HG03280 (cell line): ENCODE data around the gene POGLUT3.

Experiments
- ATAC-seq: cut with Tn5 transposase; IDR thresholded peaks from one replicate; pipeline ENCODE4 v1.9.1; 2021; ENCODE audit warnings: mild to moderate bottlenecking, moderate library complexity; ENCODE audit not compliant: unreplicated experiment

Gene POGLUT3

DNA sequence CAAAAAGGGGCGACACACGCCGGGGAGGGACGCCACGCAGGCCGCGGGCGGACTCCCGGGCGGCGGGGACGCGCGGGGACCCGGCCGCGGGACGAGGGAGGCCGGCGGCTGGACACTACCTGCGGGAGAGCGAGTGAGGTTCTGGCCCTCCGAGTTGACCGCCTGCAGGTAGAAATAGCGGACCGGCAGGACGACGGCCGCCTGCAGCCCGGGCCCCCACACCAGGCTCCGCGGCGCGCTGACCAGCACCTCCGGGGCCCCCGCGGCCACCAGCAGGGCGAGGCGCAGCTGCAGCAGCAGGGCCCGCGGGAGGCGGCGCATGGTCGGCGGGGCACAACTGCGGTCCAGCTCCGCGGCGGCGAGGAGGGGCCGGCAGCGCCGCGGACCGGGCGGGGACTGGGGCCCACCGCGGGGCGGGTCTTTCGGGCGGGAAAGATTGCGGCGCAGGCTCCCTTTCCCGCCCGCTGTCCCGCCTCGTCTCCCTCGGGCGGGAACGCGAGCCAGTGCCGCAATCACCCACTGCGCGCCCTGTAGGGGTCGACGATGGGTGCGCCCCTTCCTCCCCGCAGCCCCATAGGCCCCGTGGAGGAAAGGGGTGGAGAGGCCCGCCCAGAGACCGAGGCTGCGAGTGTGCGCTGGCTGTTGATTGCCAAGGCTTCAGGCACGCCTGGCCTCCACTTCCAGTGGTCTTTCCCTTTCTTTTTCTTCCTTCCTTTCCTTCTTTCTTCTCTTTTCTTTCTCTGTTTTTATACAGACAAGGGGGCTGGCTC, at the start of gene POGLUT3:
TSS of gene POGLUT3 (minus strand) at position 339 of the 770 bp plus-strand sequence. CDS start at position 321, 18 bp downstream.
- peak; percentile 55 for ATAC-seq

- no peak for ATAC-seq
These were observed 47.8 kb upstream of the POGLUT3 start for GRCh38 chr11:108545909-108546501.

DNA sequence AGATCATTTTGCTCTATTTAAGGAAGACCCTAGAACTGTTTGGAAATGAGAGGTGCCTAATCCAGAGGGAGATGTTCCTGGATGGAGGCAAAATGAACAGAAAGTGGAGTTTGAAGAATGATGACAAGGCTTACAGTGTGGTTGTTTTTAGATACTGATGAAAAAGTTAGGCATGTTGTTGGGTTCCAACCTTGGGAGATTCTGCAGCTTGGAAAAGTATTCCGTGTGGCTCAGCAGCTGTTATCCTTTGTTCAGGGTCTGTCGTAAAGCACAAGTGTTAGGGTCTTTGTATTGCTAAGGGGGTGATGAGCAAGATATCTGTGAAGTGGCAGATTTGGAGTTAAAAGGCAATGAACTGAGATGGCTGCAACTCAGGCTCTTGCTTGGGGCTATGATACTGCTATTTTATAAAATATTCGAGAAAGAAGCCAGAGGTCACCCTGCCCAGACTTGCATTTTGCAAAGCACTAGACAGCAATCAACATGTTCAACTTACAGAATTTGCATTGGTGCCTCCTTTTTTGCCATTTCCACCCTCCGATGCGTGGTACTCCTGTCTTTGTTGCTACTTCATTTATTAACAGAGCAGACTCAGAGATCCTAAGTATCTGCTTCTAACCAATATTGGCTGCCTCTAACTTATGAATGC, 45.3 kb upstream of the POGLUT3 start:
- ATAC-seq = no peak

DNA sequence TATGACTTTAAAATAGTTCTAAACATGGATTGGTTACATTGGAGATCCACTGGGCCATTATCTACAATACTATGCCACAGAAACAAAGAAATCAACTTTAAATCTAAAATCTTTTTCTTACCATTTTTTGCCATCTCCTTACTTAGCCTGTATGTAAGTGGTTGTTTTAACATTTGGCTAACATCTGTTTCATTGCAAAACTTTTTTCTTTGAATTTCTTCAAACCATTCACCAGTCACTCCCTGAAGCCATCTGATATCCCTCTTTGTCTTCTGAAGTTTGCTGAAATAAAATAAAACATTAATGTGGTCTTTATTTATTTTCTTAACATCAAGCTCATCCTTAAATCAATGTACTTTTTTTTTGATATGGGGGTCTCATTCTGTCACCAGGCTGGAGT, 43.3 kb upstream of the POGLUT3 start:
- ATAC-seq = no peak

DNA sequence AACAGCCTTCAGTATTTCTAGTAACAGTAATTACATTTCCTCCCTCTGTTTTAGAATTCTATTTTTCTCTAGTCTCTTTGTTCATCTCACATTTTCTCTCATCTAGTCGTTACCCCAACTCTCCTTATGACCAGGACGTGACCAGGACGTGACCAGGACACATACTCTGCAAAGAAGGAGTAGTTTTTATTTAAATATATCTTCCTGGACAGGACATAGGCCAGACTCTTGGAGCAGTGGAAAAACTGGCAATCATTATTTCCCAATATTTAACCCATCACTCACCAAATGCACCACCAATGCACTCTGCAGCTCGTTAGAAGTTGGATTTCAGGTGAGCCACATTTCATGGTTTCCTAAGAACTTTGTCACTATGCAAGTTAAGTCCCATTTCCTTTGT, 40.3 kb upstream of the POGLUT3 start:
- no peak for ATAC-seq

DNA sequence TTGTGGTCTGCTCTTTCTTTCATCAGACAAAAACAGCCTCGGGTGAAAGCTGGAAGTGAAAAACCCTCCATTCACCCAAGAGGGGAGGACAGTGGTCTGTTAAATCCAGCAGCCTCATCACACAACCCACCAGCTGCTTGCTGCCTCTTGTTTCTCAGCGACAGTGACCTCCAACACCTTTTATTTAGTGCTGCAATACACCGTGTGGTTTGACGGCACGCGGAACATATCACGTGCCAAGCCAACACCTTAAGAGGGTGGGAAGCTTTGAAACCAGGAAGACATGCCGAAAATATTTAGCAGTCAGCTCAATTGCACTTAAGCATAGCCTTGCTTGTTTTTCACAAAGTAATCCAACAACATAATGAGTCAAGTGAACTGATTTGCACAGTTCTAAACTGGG, 39.8 kb upstream of the POGLUT3 start:
- ATAC-seq = no peak

GRCh38 chr11:108536783-108537182, 38.6 kb upstream of the POGLUT3 start:
- ATAC-seq = no peak

DNA sequence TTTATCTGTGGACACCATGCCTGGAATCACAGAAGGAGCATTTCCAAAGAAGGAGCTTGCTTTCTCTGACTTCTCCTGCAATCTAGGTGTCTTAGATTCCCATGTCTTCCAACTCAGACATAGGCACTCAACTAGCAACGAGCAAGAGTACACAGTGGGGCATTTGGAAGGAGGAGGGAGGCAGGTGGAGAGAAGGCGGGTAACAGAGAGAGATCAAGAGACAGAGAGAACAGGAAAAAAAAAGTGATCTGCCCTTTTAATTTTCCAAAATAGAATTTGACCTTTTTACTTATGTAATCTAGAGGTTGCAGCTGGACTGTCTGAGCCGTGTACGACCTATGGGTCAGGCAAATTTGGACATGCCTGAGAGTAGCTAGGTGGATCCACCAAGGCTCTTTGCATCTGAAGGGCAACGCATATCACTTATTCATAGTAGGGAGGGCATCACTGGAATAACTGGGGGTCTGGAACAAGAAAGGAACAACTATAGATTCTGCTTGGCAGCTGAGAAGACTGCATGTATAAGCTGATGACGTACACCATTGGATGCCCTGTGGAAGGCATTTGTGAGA, 37.3 kb upstream of the POGLUT3 start:
- ATAC-seq = no peak

DNA sequence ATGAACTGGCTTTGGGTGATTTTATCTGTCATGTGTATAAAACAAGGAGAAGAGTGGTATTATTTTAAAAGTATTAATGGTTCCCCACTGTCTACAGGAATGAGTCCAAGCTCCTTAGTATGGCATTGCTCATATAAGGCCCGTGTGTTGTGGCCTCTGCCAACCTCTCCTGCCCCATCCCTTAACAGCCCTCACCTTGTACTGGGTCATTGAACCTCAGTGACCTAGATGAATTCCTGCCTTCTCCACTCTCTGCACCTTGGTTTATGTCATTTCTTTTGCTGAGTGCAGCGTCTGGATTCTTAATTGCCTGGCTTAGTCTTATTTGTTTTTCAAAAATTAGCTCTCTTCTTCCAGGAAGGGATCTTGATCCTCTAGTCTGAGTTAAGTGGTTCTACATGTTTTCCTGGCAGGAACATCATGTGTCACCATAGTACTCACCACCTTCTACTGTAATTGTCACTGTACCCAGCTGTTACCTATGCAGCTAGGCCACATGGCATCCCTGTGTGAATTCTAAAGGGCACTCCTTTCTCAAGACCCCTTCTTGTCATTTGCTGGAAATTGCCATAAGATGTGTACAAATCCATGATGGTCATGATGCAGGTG, 36.2 kb upstream of the POGLUT3 start:
- no peak for ATAC-seq

- ATAC-seq = no peak
These were observed 32.2 kb upstream of the POGLUT3 start for GRCh38 chr11:108530426-108530825.

DNA sequence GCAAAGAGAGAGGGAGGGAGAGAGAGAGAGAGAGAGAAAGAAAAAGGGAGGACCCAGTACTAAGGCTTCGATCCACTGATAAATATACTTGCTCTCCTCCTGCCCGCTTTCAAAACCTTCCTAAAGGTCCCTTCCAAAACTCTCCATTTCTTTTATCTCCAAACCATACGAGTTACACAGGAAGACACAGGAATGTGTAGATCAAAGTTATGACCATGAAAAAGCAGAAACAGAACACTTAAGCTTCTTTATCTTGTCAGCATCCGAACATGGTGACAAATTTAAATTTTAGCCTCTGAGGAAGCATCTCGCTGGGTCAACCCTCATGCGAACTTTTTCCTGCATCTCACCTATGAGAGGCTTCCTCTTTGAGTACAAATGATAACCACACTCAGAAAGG, 29.2 kb upstream of the POGLUT3 start:
- no peak for ATAC-seq

DNA sequence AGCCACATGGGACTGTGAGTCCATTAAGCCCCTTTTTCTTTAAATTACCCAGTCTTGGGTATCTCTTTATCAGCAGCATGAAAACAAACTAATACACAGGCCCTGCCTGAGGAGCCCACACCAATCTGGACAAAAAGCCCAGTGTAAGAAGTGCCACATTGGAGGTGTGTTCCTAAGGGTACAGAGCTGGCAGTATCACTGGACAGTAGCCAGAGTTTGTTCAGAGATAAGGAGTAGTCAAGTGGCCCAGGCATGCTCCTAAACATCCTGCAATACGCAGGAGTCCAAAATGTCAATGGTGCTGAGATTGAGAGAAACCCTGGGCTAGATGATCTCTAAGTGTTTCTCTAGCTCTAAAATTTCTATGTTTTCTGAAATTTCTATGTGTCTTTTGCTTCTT, 27.0 kb upstream of the POGLUT3 start:
- ATAC-seq = no peak

- no peak for ATAC-seq
These were observed 26.2 kb upstream of the POGLUT3 start for GRCh38 chr11:108524422-108524821.

DNA sequence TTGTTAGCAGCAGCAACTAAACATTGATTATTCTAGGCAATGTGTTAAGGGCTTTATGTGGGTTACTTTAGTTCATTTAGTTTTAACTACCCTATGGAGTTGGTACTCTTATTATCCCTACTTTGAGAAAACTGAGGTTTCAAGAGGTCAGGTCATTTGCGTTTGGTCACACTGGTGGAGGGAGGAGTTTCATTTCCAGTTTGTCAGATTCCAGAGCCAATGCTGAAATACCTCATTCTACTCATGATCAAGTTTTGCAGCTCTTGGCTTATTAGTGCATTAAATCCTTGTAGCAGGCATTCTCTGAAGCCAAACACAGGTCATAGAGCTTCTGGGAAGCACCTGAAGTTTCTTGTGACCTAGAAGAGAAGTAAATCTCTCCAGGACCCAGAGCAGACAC, 24.1 kb upstream of the POGLUT3 start:
- ATAC-seq = no peak

GRCh38 chr11:108518581-108518980, 20.4 kb upstream of the POGLUT3 start:
- ATAC-seq = no peak

- no peak for ATAC-seq
These were observed 17.9 kb upstream of the POGLUT3 start for GRCh38 chr11:108516125-108516524.

DNA sequence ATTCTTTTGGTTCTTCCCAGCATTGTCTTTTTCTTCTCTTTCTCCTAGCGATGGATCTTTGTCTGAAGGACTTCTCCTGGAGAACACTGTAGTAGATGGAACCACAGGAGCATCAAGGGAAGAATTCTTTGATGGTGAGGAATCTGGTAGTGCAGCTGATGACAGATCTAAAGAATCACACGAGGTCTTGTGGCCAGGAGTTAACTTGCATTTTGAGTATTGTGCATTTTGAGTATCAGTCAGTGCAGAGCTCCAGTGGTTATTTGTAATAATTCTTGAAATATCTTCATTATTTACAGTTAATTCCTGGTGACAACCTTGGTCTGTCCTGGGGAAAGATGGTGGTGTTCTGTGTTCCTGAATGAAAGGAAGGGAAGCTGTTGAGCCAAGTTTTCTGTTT, 14.5 kb upstream of the POGLUT3 start:
- no peak for ATAC-seq

DNA sequence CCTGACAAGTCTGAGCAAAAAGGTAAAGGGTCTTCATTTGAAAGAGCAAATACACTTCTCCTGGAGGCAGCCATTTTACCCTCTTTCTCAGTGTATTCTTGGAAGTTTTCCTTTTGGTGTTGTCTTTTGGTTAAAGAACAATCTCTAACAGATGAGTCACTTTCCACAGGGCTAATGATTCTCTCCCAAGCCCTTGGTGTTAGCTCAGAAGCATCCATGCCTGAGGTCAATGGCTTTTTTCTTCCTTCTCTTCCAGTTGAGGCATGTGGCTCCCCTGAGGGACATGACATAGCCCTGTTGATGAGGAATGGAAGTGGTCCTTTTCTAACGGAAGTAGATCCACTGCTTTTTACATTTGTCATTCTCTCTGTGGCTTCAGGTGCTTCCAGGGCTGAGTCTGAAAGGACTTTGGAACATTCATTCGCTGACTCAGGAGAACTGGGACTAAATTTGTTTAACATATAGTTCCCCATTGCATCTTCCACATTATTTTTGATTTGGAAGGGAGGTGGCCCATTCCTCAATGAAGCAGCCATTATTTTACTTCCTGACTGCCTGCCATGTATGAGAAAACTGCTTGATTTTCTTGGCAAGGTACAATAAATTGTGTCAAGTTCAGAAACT, 13.8 kb upstream of the POGLUT3 start:
- ATAC-seq = no peak

DNA sequence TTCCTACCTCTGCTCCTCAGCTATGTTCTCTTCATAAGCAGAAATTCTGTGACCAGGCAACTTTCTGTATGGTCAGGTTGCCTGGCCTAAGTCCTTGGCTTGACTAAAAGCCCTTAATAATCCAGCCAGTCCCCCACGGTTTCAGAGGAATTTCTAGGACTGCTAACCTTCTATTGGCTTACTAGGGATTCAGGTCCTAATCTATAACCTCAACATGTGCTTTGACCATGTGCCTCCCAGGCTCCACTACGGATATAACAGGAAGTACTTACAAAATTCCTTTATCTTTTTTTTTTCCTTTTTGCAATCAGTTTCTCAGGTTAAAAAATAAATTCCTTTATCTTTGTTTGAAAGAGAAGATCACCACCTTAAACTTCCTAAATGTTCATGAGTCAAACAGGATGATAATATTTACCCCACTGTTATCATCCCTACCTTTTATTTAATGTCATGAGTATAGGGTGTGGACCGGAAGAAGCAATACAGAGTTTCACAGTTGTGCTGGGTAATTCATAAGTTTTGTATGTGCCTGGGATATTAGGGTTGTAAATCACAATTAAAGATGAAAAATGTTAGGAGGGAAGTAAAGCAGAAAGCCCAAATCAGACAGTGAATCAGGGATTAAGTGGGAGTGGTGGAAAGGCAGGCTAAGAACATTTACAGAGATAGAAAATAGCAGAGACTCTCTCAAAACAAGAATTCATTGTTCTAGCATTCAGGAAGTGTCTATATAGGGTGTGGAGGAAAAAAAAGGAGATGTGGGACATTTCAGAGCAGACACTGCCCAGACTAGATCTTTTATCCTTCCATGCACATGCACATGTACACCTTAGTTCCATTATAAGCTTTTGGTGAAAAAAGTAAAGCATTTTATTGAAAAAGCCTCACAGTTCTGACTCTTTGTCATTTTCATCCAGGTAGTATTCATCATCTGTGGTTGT, 10.7 kb upstream of the POGLUT3 start:
- ATAC-seq = no peak

DNA sequence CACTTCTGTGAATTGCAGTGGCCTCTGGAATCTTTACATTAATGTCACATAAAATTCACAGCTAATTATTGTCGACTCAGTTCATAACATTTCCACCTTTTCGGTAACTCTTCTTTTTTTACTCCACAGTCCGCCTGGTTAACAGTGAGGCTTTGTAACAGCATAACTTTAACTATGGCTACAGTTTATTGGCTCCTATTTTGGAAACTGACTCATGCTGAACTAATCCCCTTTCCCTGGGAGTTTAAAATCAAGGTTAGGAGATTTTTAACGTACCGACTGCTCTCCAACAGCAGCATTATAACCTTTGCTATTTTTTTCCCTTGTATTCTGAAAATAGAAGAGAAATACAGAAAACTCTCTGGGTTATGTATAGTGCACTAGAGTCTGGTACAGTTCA, 3.2 kb upstream of the POGLUT3 start:
- ATAC-seq = no peak
